Neural cell (in vitro differentiated cells): ENCODE data around the gene DEFB114. TPM values are rescaled to one million over a fixed set of nuclear protein-coding genes. Genes with fewer than 3 reads are reported as not detected.

Experiments used
- H2AFZ ChIP-seq: fragments of 200-600, 300-800 bp; sonication (generic), shearing (Covaris generic); 2 replicates; pipeline ENCODE4 v1.6.0; 2014; ENCODE audit warnings: low read depth, mild to moderate bottlenecking, antibody characterized with exemption, low read length, moderate library complexity
- H3F3A ChIP-seq: fragments of 200-600 bp; shearing (Covaris generic); 2 replicates; pipeline ENCODE4 v1.6.1; 2016; ENCODE audit warnings: mild to moderate bottlenecking, moderate library complexity, mixed read lengths, antibody characterized with exemption, low read length; ENCODE audit not compliant: insufficient read depth, poor library complexity, severe bottlenecking
- H3K27ac ChIP-seq: fragments of 200-600, 300-800 bp; sonication (generic), shearing (Covaris generic); 2 replicates; pipeline ENCODE4 v1.5.1; 2014; ENCODE audit warnings: mild to moderate bottlenecking, low read length, moderate library complexity
- H3K27me3 ChIP-seq: fragments of 300-800, 200-600 bp; sonication (generic), shearing (Covaris generic); 2 replicates; pipeline ENCODE4 v1.6.0; 2014; ENCODE audit warnings: mild to moderate bottlenecking, low read depth, low read length, moderate library complexity; ENCODE audit not compliant: insufficient read depth
- H3K36me3 ChIP-seq: fragments of 300-800, 200-600 bp; sonication (generic), shearing (Covaris generic); 2 replicates; pipeline ENCODE4 v1.5.1; 2014; ENCODE audit warnings: mild to moderate bottlenecking, antibody characterized with exemption, low read length, moderate library complexity; ENCODE audit not compliant: insufficient read depth
- H3K4me2 ChIP-seq: fragments of 300-800, 200-600 bp; sonication (generic), shearing (Covaris generic); 2 replicates; pipeline ENCODE4 v1.6.0; 2014; ENCODE audit warnings: mild to moderate bottlenecking, low read length
- H3K4me3 ChIP-seq: fragments of 300-800, 200-600 bp; sonication (generic), shearing (Covaris generic); 2 replicates; pipeline ENCODE4 v1.5.1; 2014; ENCODE audit warnings: mild to moderate bottlenecking, low read length, moderate library complexity
- H3K79me2 ChIP-seq: fragments of 200-600 bp; shearing (Covaris generic); replicated peaks from 2 replicates; pipeline ENCODE4 v1.6.0; 2014; ENCODE audit warnings: mild to moderate bottlenecking, low read length, moderate library complexity; ENCODE audit not compliant: insufficient read depth
- H3K9ac ChIP-seq: fragments of 300-800, 200-600 bp; sonication (generic), shearing (Covaris generic); 2 replicates; pipeline ENCODE4 v1.6.1; 2016; ENCODE audit warnings: mild to moderate bottlenecking, low read length, mixed read lengths
- H3K9me2 ChIP-seq: fragments of 200-600 bp; shearing (Covaris generic); 2 replicates; pipeline ENCODE4 v1.6.1; 2016; ENCODE audit warnings: mild to moderate bottlenecking, low read length, mixed read lengths; ENCODE audit not compliant: insufficient read depth
- H3K9me3 ChIP-seq: fragments of 200-600, 300-800 bp; sonication (generic), shearing (Covaris generic); 2 replicates; pipeline ENCODE4 v1.6.1; 2016; ENCODE audit warnings: mild to moderate bottlenecking, mixed run types, low read length, moderate library complexity, mixed read lengths
- H4K20me1 ChIP-seq: fragments of 200-600 bp; shearing (Covaris generic); 2 replicates; pipeline ENCODE4 v1.6.1; 2016; ENCODE audit warnings: mild to moderate bottlenecking, mixed run types; ENCODE audit not compliant: insufficient read depth
- CTCF ChIP-seq: fragments of 450-650 bp; IDR thresholded peaks from 2 replicates; pipeline ENCODE4 v1.5.1; 2014; ENCODE audit warnings: antibody characterized with exemption, mild to moderate bottlenecking, moderate library complexity; ENCODE audit not compliant: poor library complexity, severe bottlenecking
- EP300 ChIP-seq: fragments of 450-650 bp; conservative IDR thresholded peaks from 2 replicates; pipeline ENCODE4 v1.6.1; 2014; ENCODE audit warnings: antibody characterized with exemption, mild to moderate bottlenecking, moderate library complexity; ENCODE audit not compliant: poor library complexity, severe bottlenecking
- EZH2 ChIP-seq: fragments of 200-600, 300-800 bp; shearing (Covaris generic), sonication (generic); IDR thresholded peaks from 2 replicates; pipeline ENCODE4 v1.6.1; 2014; ENCODE audit warnings: antibody characterized with exemption, low read length, borderline replicate concordance, mild to moderate bottlenecking; ENCODE audit not compliant: insufficient read depth, poor library complexity, severe bottlenecking
- MXI1 ChIP-seq: fragments of 450-650 bp; conservative IDR thresholded peaks from 2 replicates; pipeline ENCODE4 v1.6.1; 2014; ENCODE audit warnings: antibody characterized with exemption, mild to moderate bottlenecking; ENCODE audit not compliant: poor library complexity, severe bottlenecking
- POLR2AphosphoS5 ChIP-seq: IDR thresholded peaks from 2 replicates; pipeline ENCODE4 v1.6.1; 2012
- RAD21 ChIP-seq: fragments of 450-650 bp; conservative IDR thresholded peaks from 2 replicates; pipeline ENCODE4 v1.6.1; 2014; ENCODE audit warnings: antibody characterized with exemption, mild to moderate bottlenecking, moderate library complexity
- REST ChIP-seq: IDR thresholded peaks from 2 replicates; pipeline ENCODE4 v1.6.1; 2012; ENCODE audit warnings: borderline replicate concordance
- SMC3 ChIP-seq: fragments of 450-650 bp; conservative IDR thresholded peaks from 2 replicates; pipeline ENCODE4 v1.6.1; 2014; ENCODE audit warnings: antibody characterized with exemption, mild to moderate bottlenecking, moderate library complexity; ENCODE audit not compliant: poor library complexity
- TAF1 ChIP-seq: IDR thresholded peaks from 2 replicates; pipeline ENCODE4 v1.6.1; 2012; ENCODE audit warnings: low read depth
- polyA plus RNA-seq: library from polyadenylated mRNA; depleted of rRNA; stranded (reverse); fragments of >200 nt; gene quantifications from 2 replicates; pipeline ENCODE4 v1.2.3, GENCODE V29; 2014

DEFB114 gene
- polyA plus RNA-seq, 1 donor from 2014 or later, result not detected

GRCh38 chr6:49934770-49935169 lies 29.2 kb downstream of the DEFB114 start:
- Histone ChIP-seq H3F3A (no peaks in the 10 kb centered on the region), H4K20me1 (no peaks in the 10 kb centered on the region), H3K9ac (no peak overlapping the region), H3K27ac (no peak overlapping the region), H3K4me3 (no peak overlapping the region), H3K9me3 (no peaks in the 10 kb centered on the region), H3K9me2 (no peaks in the 10 kb centered on the region), H3K4me2 (no peak overlapping the region), H3K36me3 (no peaks in the 10 kb centered on the region), H2AFZ (no peak overlapping the region), H3K79me2 (no peaks in the 10 kb centered on the region), H3K27me3 (no peaks in the 10 kb centered on the region)
- TF ChIP-seq TAF1, result no peak
- TF ChIP-seq EZH2, result no peak
- TF ChIP-seq RAD21, result no peak
- no peak for TF ChIP-seq EP300
- no peak for TF ChIP-seq POLR2AphosphoS5

- no peaks in the 10 kb centered on the region for H4K20me1 ChIP-seq
- no peak overlapping the region for H2AFZ ChIP-seq
- TF ChIP-seq RAD21, result no peak
- no peaks in the 10 kb centered on the region for H3K36me3 ChIP-seq
- H3K9me2 ChIP-seq, result no peaks in the 10 kb centered on the region
- no peak overlapping the region for H3K4me2 ChIP-seq
- H3F3A ChIP-seq, result no peaks in the 10 kb centered on the region
- no peak overlapping the region for H3K9ac ChIP-seq
- no peak overlapping the region for H3K27ac ChIP-seq
- no peaks in the 10 kb centered on the region for H3K9me3 ChIP-seq
- no peaks in the 10 kb centered on the region for H3K79me2 ChIP-seq
- H3K4me3 ChIP-seq, result no peak overlapping the region
- no peaks in the 10 kb centered on the region for H3K27me3 ChIP-seq
Observed at GRCh38 chr6:49933526-49933925, 30.4 kb downstream of the DEFB114 start.

- Histone ChIP-seq H3K9me3 (no peaks in the 10 kb centered on the region), H3K27me3 (no peaks in the 10 kb centered on the region), H4K20me1 (no peaks in the 10 kb centered on the region), H3K4me2 (no peak overlapping the region), H3K4me3 (no peak overlapping the region), H3K9ac (no peak overlapping the region), H3K36me3 (no peaks in the 10 kb centered on the region), H3K27ac (no peak overlapping the region), H3K9me2 (no peaks in the 10 kb centered on the region), H3K79me2 (no peaks in the 10 kb centered on the region), H2AFZ (no peak overlapping the region), H3F3A (no peaks in the 10 kb centered on the region)
- TF ChIP-seq RAD21, result no peak
- TF ChIP-seq POLR2AphosphoS5, result no peak
- no peak for TF ChIP-seq TAF1
- no peak for TF ChIP-seq REST
- TF ChIP-seq CTCF, result no peak
- no peak for TF ChIP-seq SMC3
- TF ChIP-seq EZH2, result no peak
- no peak for TF ChIP-seq EP300
- TF ChIP-seq MXI1, result no peak
Observed at GRCh38 chr6:49929340-49929739, 34.6 kb downstream of the DEFB114 start.
